GM21360 (cell line): ENCODE results near the gene DNAAF8.
"Not testable (repeated sequence)": the region's sequence is repeated elsewhere in the genome, so short reads cannot be mapped to it uniquely, and the experiment has no call there.

Source experiments
- ATAC-seq: cut with Tn5 transposase; IDR thresholded peaks from one replicate; pipeline ENCODE4 v1.9.1; 2021; ENCODE audit warnings: mild to moderate bottlenecking, moderate library complexity; ENCODE audit not compliant: unreplicated experiment

Gene DNAAF8

GRCh38 chr16:4776141-4776705 is 41.9 kb downstream of the DNAAF8 start:
- no peak for ATAC-seq

DNA sequence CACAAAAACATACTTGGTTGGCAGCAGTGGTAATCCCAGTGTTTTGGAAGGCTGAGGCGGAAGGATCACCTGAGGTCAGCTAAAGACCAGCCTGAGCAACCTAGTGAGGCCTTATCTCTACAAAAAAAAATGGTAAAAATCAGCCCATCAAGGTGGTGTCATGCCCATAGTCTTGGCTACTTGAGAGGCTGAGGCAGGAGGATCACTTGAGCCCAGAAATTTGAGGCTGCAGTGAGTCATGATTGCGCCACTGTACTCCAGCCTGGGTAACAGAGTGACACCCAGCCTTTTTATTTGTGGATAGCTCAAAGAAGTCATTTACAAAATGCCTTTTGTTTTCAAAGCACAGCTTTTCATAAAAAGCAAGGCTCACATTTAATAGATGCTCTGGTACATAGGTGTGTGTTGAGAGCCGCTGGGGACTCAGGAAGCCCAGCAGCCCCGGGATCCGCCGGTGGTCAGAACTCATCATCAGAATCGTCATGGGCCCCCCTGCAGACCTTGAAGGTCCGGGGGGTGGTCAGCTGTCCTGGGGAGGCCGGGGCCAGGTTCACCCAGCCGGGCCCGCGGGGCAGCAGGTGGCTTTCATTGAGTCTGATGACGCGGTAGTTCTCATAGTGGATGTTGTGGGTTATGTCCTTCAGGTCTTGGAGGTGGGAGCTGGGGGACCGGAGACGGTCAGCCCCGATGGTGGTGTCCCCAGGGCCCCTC is 43.2 kb downstream of the DNAAF8 start:
- ATAC-seq, result no peak

GRCh38 chr16:4778050-4778392 is 43.7 kb downstream of the DNAAF8 start:
- no peak for ATAC-seq

DNA sequence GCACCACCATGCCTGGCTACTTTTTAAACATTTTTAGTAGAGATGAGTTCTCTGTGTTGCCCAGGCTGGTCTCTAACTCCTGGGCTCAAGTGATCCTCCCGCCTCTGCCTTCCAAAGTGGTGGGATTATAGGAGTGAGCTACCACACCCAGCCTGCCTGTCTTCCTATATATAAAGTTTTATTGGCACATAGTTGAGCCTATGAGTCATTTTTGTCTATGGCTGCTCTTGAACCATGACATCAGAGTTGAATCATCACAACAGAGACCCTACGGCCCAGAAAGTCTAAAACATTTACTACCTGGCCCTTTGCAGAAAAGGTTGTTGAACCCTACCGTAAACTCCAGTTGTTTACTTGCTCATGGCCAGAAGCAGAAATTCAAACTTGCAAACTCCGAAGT is 45.9 kb downstream of the DNAAF8 start:
- ATAC-seq, result no peak

GRCh38 chr16:4783251-4783950 is 49.1 kb downstream of the DNAAF8 start:
- ATAC-seq, result no peak

GRCh38 chr16:4783951-4784336 is 49.6 kb downstream of the DNAAF8 start:
- no peak for ATAC-seq

GRCh38 chr16:4784444-4784987 is 50.2 kb downstream of the DNAAF8 start:
- not testable (repeated sequence) for ATAC-seq

DNA sequence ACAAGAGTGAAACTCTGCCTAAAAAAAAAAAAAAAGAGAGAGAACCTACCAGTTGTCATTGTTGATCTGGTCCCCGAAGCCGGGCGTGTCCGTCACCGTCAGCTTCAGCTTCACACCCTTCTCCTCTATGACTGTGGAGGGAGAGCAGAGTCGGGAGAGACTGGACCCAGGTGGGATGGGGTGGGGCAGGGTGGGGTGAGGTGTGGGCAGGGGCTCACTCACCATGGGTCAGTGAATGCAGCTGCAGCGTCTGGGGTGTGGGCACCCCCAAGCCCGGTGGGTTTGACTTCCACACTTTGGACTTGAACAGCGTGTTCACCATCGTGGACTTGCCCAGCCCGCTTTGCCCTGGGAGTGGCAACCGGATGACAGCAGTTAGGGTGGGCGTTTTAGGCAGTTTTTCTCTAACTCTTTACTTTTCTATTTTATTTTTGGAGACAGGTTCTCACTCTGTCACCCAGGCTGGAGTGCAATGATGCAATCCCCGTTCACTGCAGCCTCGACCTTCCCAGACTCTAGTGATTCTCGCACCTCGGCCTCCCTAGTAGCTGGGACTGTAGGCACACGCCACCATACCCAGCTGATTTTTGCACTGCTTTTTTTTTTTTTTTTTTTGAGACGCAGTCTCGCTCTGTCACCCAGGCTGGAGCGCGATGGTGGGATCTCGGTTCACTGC is 51.6 kb downstream of the DNAAF8 start:
- no peak for ATAC-seq

GRCh38 chr16:4787068-4787467 is 52.7 kb downstream of the DNAAF8 start:
- no peak for ATAC-seq

DNA sequence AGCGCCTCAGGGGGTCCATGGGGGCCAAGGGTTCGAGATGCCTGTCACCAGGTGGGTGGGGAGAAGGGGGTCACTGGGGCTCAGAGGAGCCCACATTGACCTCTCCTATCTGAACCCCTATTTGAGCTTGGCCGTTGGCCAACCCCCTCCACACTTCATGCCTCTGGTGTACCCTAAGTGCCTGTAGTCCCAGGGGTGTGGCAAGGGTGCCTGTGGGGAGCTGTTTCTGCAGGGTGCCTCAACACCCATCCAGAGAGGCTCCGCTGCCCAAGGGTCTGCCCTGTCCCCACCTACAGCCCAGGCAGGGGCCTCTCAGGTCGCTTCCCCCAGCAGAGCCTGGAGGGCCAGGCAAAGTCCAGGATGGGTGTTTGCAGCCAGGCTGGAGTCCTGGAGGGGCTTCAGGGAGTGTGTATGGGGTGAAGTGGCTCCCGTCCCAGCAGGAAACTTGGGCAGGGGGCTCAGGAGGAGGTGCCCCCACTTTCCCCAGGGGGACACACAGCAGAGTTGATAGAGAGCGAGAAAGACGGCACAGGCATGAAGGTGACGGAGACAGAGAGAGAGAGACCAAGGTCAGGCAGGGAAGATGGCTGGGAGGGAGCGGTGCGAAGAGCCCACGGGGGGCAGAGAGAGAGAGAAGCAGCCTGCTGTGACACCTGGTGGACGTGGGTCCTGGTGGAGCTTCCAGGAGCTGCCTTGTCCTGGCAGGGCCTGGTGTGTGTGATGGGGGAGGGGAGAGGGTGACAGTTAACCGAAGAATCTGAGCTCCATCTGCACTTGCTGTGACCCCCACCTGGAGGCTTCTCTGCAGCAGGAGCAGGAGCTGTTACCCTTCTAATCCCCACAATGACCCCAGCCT is 53.5 kb downstream of the DNAAF8 start, which contains the start of gene SEPTIN12:
Gene SEPTIN12 (minus strand): TSS at position 719 of the 856 bp plus-strand sequence. CDS start 700 bp downstream, at position 19.
- ATAC-seq, result no peak

DNA sequence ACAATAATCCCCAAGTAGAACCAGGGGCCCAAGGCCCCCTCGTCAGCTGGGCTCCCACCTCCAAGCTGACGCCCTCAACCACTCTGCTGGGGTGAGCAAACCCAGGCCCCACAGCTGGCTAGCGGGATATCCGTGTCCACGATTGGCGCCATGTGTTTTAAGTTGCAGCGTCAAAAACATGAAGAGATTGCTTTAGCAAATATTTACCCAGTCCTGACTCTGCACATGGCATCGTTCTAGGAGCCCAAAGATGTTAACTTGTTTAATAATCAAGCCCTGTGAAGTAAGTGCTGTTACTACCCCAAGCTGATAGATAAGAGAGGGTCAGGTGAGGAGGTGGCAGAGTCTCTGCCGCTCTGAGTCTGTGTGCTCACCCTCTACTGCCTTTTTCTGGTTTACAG is 54.2 kb downstream of the DNAAF8 start:
- no peak for ATAC-seq

DNA sequence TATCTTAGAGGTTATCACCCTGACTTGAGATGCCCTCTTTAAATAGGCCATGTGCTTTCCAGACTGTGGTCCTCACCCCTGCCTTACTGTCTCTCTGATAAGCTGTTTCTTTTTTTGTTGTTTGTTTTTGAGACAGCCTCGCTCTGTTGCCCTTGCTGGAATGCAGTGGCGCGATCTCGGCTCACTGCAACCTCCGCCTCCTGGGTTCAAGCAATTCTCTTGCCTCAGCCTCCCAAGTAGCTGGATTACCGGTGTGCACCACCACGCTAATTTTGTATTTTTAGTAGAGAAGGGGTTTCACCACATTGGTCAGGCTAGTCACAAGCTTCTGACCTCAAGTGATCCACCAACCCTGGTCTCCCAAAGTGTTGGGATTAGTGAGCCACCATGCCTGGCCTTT is 54.6 kb downstream of the DNAAF8 start:
- no peak for ATAC-seq

DNA sequence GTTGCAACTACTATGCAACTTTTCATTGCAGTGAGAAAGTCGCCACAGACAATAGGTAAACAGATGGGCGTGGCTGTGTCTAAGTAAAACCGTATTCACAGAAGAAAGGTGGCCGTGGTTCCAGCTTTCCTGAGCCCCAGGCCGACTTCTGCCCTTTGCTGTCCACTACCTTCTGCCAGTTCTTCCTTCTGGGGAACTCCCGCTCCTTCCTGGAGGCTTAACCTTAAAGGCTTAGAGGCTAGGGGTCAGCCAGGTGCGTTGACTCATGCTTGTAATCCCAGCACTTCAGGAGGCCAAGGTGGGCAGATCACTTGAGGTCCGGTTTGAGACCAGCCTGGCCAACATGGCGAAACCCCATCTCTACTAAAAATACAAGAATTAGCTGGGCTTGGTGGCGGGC is 55.9 kb downstream of the DNAAF8 start:
- ATAC-seq, result no peak

- ATAC-seq, result no peak
These were observed 56.5 kb downstream of the DNAAF8 start for GRCh38 chr16:4790871-4791270.

GRCh38 chr16:4792951-4793513 is 58.7 kb downstream of the DNAAF8 start:
- ATAC-seq, result no peak

DNA sequence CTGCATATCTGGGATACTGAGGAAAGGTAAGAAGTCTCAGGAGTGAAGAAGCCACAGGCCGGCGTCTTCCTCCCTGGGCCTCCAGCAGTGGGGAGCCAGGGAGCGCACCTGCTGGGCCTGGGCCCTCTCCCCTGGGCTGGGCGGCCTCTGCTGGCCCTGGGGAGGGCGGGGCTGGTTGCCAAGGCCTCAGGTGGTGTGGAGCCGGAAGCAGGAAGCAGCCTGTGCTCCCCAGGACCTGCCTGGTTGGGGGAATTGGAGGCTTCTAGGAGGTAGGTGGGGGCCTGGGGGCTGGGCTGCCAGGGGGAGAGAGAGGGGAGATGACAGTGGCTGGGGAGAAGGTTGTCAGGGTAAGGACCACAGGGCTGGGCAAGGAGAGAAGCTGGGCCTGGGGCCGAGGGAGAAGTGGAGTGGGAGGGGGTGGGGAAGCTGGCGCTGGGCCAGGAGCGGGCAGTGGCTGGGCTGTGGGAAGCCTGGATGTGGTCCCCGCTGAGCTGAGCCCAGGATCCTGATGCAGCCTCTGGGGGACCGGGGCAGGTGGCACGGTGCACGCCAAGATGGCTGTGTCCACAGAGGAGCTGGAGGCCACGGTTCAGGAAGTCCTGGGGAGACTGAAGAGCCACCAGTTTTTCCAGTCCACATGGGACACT is 61.0 kb downstream of the DNAAF8 start, which contains the start of gene SMIM22:
Gene SMIM22 (plus strand): TSS at position 189 of the 647 bp plus-strand sequence. CDS start 366 bp downstream, at position 555.
- no peak for ATAC-seq

GRCh38 chr16:4795828-4796572 is 61.7 kb downstream of the DNAAF8 start:
- ATAC-seq, result no peak

GRCh38 chr16:4796982-4797804 is 62.9 kb downstream of the DNAAF8 start:
- no peak for ATAC-seq
